HUES48 (cell line): ENCODE results near the gene BCL7B.
"Not testable (repeated sequence)": the region's sequence is repeated elsewhere in the genome, so short reads cannot be mapped to it uniquely, and the experiment has no call there.

ENCODE experiments used
- H3K27ac ChIP-seq: one replicate; pipeline ENCODE4 v1.7.0; 2013; ENCODE audit warnings: low read depth, low read length, inconsistent platforms
- H3K27me3 ChIP-seq: 2 replicates; pipeline ENCODE4 v1.6.1; 2013; ENCODE audit warnings: mild to moderate bottlenecking, low read length; ENCODE audit not compliant: control insufficient read depth, insufficient read depth
- H3K36me3 ChIP-seq: 2 replicates; pipeline ENCODE4 v1.6.1; 2013; ENCODE audit warnings: low read length; ENCODE audit not compliant: control insufficient read depth, insufficient read depth
- H3K4me1 ChIP-seq: 2 replicates; pipeline ENCODE4 v1.6.1; 2013; ENCODE audit warnings: mild to moderate bottlenecking, low read length; ENCODE audit not compliant: control insufficient read depth, insufficient read depth
- H3K4me3 ChIP-seq: 2 replicates; pipeline ENCODE4 v1.5.1; 2013; ENCODE audit warnings: mild to moderate bottlenecking, low read depth, low read length
- H3K9ac ChIP-seq: 2 replicates; pipeline ENCODE4 v1.6.1; 2013; ENCODE audit warnings: mild to moderate bottlenecking, low read depth, low read length, moderate library complexity
- H3K9me3 ChIP-seq: 2 replicates; pipeline ENCODE4 v1.6.1; 2013; ENCODE audit warnings: low read length; ENCODE audit not compliant: control insufficient read depth, insufficient read depth

Gene BCL7B

GRCh38 chr7:73549176-73549575, 8.3 kb downstream of the BCL7B start:
- Histone ChIP-seq H3K27me3 (no peaks in the 10 kb centered on the region), H3K36me3 (peaks cover 30% of the 10 kb centered on the region), H3K4me3 (no peak overlapping the region), H3K9ac (no peak overlapping the region), H3K9me3 (no peaks in the 10 kb centered on the region), H3K4me1 (no peaks in the 10 kb centered on the region), H3K27ac (no peak overlapping the region)

DNA sequence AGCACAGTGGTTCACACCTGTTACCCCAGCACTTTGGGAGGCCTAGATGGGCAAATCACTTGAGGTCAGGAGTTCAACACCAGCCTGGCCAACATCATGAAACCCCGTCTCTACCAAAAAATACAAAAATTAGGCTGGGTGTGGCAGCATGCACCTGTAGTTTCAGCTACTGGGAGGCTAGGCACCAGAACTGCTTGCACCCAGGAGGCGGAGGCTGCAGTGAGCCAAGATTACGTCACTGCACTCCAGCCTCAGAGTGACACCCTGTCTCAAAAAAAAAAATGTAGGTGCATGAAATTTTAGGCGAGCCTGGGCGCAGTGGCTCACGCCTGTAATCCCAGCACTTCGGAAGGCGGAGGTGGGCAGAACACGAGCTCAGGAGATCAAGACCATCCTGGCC, 9.6 kb downstream of the BCL7B start:
- Histone ChIP-seq H3K9ac (no peak overlapping the region), H3K27ac (no peak overlapping the region), H3K9me3 (no peaks in the 10 kb centered on the region), H3K27me3 (no peaks in the 10 kb centered on the region), H3K4me3 (no peak overlapping the region), H3K36me3 (peaks cover 36% of the 10 kb centered on the region), H3K4me1 (no peaks in the 10 kb centered on the region)

- Histone ChIP-seq H3K27me3 (no peaks in the 10 kb centered on the region), H3K4me1 (no peaks in the 10 kb centered on the region), H3K36me3 (peaks cover 39% of the 10 kb centered on the region), H3K27ac (no peak overlapping the region), H3K4me3 (no peak overlapping the region), H3K9me3 (no peaks in the 10 kb centered on the region), H3K9ac (no peak overlapping the region)
Measured at GRCh38 chr7:73544678-73545077, 12.8 kb downstream of the BCL7B start.

DNA sequence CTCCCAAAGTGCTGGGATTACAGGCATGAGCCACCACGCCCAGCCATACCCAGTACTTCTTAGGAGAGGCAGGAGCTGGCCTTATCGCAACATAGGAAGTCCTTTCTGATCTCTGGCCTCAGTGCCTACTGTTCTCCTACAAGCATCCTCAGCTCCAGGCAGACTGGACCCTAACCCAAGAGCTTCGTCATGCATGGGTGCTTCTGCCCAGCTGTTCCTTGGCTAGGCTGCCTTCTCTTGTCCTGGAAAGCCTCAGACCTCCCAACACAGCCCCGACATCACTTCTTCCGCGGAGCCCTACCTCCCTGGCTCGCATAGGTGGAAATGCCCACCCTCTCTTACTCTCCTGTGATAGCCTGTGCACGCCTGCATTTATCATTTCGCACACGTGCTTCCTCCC, 15.8 kb downstream of the BCL7B start:
- H3K27me3 ChIP-seq = no peaks in the 10 kb centered on the region
- peaks cover 56% of the 10 kb centered on the region for H3K36me3 ChIP-seq
- H3K9ac ChIP-seq = no peak overlapping the region
- H3K9me3 ChIP-seq = no peaks in the 10 kb centered on the region
- H3K4me3 ChIP-seq = no peak overlapping the region
- no peak overlapping the region for H3K27ac ChIP-seq
- no peaks in the 10 kb centered on the region for H3K4me1 ChIP-seq

DNA sequence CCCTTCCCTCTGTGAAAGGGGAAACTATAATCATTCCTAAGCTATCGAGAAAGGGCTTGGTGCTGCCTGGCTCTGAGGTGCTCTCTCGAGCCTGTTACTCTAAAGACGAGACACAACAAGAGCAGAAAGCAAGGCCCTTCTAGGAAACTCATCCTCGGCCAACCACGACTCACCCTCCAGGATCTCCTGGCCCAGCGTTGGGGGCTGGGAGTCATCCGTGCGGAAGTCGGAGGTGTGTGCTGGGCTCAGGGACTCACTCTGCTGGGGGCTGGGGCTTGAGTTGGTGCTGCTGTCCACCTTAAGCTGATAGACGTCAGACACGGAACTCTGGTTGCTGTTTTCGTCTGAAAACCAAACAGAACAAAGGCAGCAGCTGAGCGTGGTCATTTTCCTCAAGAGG, 17.8 kb downstream of the BCL7B start:
- Histone ChIP-seq H3K36me3 (peaks cover 64% of the 10 kb centered on the region), H3K9ac (no peak overlapping the region), H3K27me3 (no peaks in the 10 kb centered on the region), H3K4me3 (no peak overlapping the region), H3K4me1 (no peaks in the 10 kb centered on the region), H3K27ac (no peak overlapping the region), H3K9me3 (no peaks in the 10 kb centered on the region)

DNA sequence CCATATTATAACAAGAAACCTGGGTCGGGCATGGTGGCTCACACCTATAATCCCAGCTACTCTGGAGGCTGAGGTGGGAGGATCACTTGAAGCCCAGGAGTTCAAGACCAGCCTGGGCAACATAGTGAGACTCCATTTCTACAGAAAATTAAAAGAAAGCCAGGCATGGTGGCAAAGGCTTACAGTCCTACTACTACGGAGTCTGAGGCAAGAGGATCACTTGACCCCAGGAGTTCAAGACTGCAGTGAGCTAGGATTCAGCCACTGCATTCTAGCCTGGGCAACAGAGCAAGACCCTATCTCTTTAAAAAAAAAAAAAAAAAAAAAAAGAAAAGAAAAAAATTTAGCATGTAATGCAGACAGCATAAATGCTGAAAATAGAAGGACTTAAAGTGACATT, 19.0 kb downstream of the BCL7B start:
- H3K36me3 ChIP-seq = peaks cover 60% of the 10 kb centered on the region
- H3K27ac ChIP-seq, H3K9me3 ChIP-seq, H3K9ac ChIP-seq, H3K27me3 ChIP-seq, H3K4me1 ChIP-seq, H3K4me3 ChIP-seq: not testable (repeated sequence)

DNA sequence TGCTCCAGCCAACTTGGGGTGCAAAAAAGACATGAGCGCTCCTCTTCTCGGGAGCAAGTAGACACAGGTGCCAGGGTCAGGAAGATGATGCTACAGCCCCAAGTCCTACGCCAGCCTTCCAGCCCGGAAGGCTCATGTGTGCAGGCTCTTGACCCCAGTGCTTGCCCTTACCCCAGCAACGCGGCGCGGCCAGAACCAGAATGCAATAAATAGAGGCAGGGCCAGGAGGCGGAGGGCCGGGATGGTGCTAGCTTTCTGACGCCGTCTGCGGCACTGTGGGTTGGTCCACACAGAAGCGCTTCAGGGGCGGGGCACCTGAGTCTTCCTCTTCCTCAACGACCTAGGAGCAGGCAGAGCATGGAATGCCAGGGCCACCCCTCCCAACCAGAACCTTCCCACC, 20.4 kb downstream of the BCL7B start:
- H3K27ac ChIP-seq = no peak overlapping the region

DNA sequence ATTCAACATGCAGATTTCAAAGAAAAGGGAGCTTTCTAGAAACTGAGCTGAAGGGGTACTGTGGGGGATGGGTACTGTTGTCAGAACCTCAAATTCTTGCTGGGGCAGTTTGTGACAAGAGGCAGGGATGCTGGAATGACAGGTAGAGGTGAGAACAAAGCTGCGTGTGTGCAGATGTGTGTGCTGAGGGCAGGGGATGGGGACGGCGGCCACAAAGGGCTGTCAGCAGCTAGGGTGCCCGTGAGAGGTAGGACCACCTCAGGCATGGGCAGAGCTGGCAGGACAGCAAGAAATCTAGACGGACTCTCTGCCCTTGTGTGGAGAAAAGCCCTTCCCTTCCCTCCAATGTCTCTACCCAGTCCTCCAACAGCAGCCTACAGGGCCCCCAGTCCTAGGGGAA, 21.0 kb downstream of the BCL7B start:
- Histone ChIP-seq H3K9ac (no peak overlapping the region), H3K9me3 (no peaks in the 10 kb centered on the region), H3K27ac (no peak overlapping the region), H3K4me3 (no peak overlapping the region), H3K4me1 (no peaks in the 10 kb centered on the region), H3K27me3 (no peaks in the 10 kb centered on the region), H3K36me3 (peaks cover 45% of the 10 kb centered on the region)

More for the DNA sequence above, 20.4 kb downstream of the BCL7B start:
- Histone ChIP-seq H3K36me3 (peaks cover 50% of the 10 kb centered on the region), H3K4me3 (no peak overlapping the region), H3K9ac (no peak overlapping the region), H3K9me3 (no peaks in the 10 kb centered on the region), H3K4me1 (no peaks in the 10 kb centered on the region), H3K27me3 (no peaks in the 10 kb centered on the region)

DNA sequence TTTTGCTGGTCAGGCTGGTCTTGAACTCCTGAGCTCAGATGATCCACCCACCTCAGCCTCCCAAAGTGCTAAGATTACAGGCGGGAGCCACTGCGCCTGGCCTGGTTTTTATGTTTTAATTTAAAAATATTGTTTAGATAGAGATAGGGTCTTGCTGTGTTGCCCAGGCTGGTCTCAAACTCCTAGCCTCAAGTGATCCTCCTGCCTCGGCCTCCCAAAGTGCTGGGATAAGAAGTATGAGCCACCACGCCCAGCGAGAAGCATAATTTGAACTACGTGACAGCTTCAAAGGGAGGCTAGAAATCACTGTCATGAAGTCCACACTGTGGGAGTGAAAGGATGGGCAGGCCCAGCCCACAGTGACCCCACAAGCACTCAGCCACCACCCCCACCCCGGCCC, 21.6 kb downstream of the BCL7B start:
- not testable (repeated sequence) for H3K9ac ChIP-seq, H3K27me3 ChIP-seq, H3K27ac ChIP-seq, H3K4me3 ChIP-seq, H3K4me1 ChIP-seq, H3K9me3 ChIP-seq
- H3K36me3 ChIP-seq = peaks cover 42% of the 10 kb centered on the region

DNA sequence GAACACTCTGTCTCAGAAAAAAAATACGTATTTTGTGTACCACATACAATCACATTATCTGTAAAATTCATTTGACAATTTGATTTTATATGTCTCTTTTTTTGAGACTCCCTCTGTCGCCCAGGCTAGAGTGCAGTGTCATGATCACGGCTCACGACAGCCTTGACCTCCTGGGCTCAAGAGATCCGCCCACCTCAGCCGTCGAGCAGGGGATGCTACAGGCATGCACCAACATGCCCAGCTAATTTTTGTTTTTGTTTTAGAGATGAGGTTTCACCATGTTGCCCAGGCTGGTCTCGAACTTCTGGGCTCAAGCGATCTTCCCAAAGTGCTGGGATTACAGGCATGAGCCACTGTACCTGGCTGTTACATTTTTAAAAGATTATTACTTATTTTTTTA, 23.7 kb downstream of the BCL7B start:
- Histone ChIP-seq H3K27ac (no peak overlapping the region), H3K27me3 (no peaks in the 10 kb centered on the region), H3K9ac (no peak overlapping the region), H3K4me1 (no peaks in the 10 kb centered on the region), H3K9me3 (no peaks in the 10 kb centered on the region), H3K4me3 (no peak overlapping the region), H3K36me3 (peaks cover 28% of the 10 kb centered on the region)

DNA sequence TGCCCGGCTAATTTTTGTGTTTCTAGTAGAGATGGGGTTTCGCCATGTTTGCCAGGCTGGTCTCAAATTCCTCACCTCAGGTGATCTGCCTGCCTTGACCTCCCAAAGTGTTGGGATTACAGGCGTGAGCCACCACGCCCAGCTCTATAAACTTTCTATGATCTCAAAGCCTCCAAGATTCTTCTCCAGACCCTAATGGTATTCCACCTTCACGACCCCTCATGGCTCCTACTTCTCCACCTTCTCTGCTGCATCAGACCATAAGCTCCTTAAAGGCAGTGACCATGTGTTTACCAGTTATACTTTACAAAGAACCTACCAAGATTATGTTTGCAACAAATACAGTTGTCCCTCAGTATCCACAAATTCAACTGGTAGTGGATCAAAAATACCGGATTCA, 25.3 kb downstream of the BCL7B start:
- H3K4me3 ChIP-seq = no peak overlapping the region
- no peaks in the 10 kb centered on the region for H3K4me1 ChIP-seq
- H3K9ac ChIP-seq = no peak overlapping the region
- no peak overlapping the region for H3K27ac ChIP-seq
- peaks cover 14% of the 10 kb centered on the region for H3K36me3 ChIP-seq
- no peaks in the 10 kb centered on the region for H3K27me3 ChIP-seq
- H3K9me3 ChIP-seq = no peaks in the 10 kb centered on the region

DNA sequence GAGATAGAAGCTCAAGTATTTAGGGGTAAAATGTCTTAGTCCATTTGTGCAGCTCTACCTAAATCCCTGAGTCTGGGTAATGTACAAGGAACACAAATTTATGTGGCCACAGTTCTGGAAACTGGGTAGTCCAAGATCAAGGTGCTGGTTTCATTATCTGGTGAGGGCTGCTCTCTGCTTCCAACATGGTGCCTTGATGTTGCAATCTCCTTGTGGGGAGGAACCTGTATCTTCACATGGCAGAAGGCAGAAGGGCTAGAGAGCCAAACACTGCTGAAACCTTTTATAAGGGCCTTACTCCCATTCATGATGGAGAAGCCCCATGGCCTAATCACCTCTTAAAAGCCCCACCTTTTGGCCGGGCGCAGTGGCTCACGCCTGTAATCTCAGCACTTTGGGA, 26.7 kb downstream of the BCL7B start:
- Histone ChIP-seq H3K27ac (no peak overlapping the region), H3K4me3 (no peak overlapping the region), H3K36me3 (no peaks in the 10 kb centered on the region), H3K9ac (no peak overlapping the region), H3K4me1 (no peaks in the 10 kb centered on the region), H3K9me3 (no peaks in the 10 kb centered on the region), H3K27me3 (no peaks in the 10 kb centered on the region)
